IgD-negative memory B cell (primary cell): ENCODE measurements around the gene CBX2. TPM values are rescaled to one million over a fixed set of nuclear protein-coding genes. Genes with fewer than 3 reads are reported as not detected.
A peak's percentile ranks its signal among the peaks of the same experiment; 100 is the strongest.

Experiments used
- H3K27ac Mint-ChIP-seq, 3 donors: one replicate each; pipeline ENCODE4 v1.8.0; 2020 to 2022; ENCODE audit warnings: mild to moderate bottlenecking in 3 of 3, mixed read lengths in 3 of 3, moderate library complexity in 1 of 3
- H3K27me3 Mint-ChIP-seq: one replicate; pipeline ENCODE4 v1.8.0; 2021; ENCODE audit warnings: mixed read lengths
- H3K36me3 Mint-ChIP-seq: one replicate; pipeline ENCODE4 v1.8.0; 2020; ENCODE audit warnings: mild to moderate bottlenecking, mixed read lengths
- H3K4me1 Mint-ChIP-seq, 3 donors: one replicate each; pipeline ENCODE4 v1.8.0; 2020 to 2022; ENCODE audit warnings: mixed read lengths in 3 of 3, mild to moderate bottlenecking in 1 of 3
- H3K4me3 Mint-ChIP-seq, 4 donors: one replicate each; pipeline ENCODE4 v1.8.0; 2020 to 2022; ENCODE audit warnings: mild to moderate bottlenecking in 4 of 4, mixed read lengths in 4 of 4, moderate library complexity in 3 of 4
- H3K9me3 Mint-ChIP-seq, 3 donors: one replicate each; pipeline ENCODE4 v1.8.0; 2020 to 2021; ENCODE audit warnings: mixed read lengths in 3 of 3, mild to moderate bottlenecking in 1 of 3
- polyA plus RNA-seq: library from polyadenylated mRNA; unstranded; fragments of 300-500 nt; fragmentation: Illumina TruSeq; gene quantifications from one replicate; pipeline ENCODE4 v1.2.3, GENCODE V29; 2021

CBX2 gene
- polyA plus RNA-seq, 1 donor from 2014 or later: 0.26 TPM

GRCh38 chr17:79795795-79796443 lies 18.0 kb downstream of the CBX2 start:
- peak overlapping the region; percentile 89 to 97 (median 94) for H3K4me3 Mint-ChIP-seq
- peaks cover 2% of the 10 kb centered on the region for H3K36me3 Mint-ChIP-seq
- peaks cover 8 to 15% (median 9%) of the 10 kb centered on the region in 3 donors for H3K4me1 Mint-ChIP-seq
- H3K9me3 Mint-ChIP-seq: peaks cover 0 to 5% (median 0%) of the 10 kb centered on the region in 3 donors
- peak overlapping the region in 2 of 3 donors; percentile 95 to 97 for H3K27ac Mint-ChIP-seq
- H3K27me3 Mint-ChIP-seq: peaks cover 26% of the 10 kb centered on the region

DNA sequence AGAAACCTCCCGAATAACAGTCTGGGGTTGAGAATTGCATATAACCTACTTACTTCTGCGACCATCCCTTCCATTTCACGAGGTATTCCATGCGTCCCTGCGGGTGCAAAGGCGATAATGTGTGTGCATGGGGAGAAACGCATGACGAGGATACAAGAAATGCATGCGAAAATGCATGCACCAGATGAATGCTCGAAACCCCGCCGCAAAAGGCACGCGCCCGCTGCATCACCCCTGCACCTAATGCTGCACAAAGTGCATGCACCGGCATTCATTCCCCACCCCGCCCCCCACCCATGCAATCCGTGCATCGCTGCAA lies 18.5 kb downstream of the CBX2 start:
- peak overlapping the region; percentile 89 to 97 (median 94) for H3K4me3 Mint-ChIP-seq

GRCh38 chr17:79796763-79797491 lies 19.0 kb downstream of the CBX2 start, which contains the start of gene CBX8:
TSS of gene CBX8 (minus strand) at chr17:79797077. CDS start at chr17:79796998, 79 bp downstream.
- H3K4me1 Mint-ChIP-seq: peaks cover 8 to 15% (median 9%) of the 10 kb centered on the region in 3 donors
- H3K4me3 Mint-ChIP-seq: peak within 1 kb of the TSS; percentile 89 to 97 (median 94)
- H3K27ac Mint-ChIP-seq: peak within 1 kb of the TSS; percentile 88 to 97 (median 95)
- peaks cover 28% of the 10 kb centered on the region for H3K27me3 Mint-ChIP-seq
- peaks cover 0 to 5% (median 0%) of the 10 kb centered on the region in 3 donors for H3K9me3 Mint-ChIP-seq
- peaks cover 2% of the 10 kb centered on the region for H3K36me3 Mint-ChIP-seq

More for the DNA sequence above, 18.5 kb downstream of the CBX2 start:
- peaks cover 8 to 15% (median 9%) of the 10 kb centered on the region in 3 donors for H3K4me1 Mint-ChIP-seq
- peaks cover 0 to 5% (median 0%) of the 10 kb centered on the region in 3 donors for H3K9me3 Mint-ChIP-seq
- H3K27ac Mint-ChIP-seq: peak overlapping the region; percentile 86 to 97 (median 95)
- peaks cover 2% of the 10 kb centered on the region for H3K36me3 Mint-ChIP-seq
- H3K27me3 Mint-ChIP-seq: peaks cover 23% of the 10 kb centered on the region

- Mint-ChIP-seq H3K27me3 (peaks cover 26% of the 10 kb centered on the region), H3K4me3 (peak overlapping the region in 2 of 4 donors; percentile 89 to 94), H3K36me3 (peaks cover 2% of the 10 kb centered on the region), H3K9me3 (peaks cover 0 to 5% (median 0%) of the 10 kb centered on the region in 3 donors), H3K4me1 (peaks cover 5 to 12% (median 8%) of the 10 kb centered on the region in 3 donors), H3K27ac (peak overlapping the region in 2 of 3 donors; percentile 95 to 97)
Measured at GRCh38 chr17:79797492-79798298, 19.7 kb downstream of the CBX2 start.

- peaks cover 5 to 12% (median 9%) of the 10 kb centered on the region in 3 donors for H3K4me1 Mint-ChIP-seq
- peaks cover 2% of the 10 kb centered on the region for H3K36me3 Mint-ChIP-seq
- H3K27me3 Mint-ChIP-seq: peaks cover 27% of the 10 kb centered on the region
- peak overlapping the region; percentile 82 to 96 (median 85) for H3K27ac Mint-ChIP-seq
- peaks cover 0 to 5% (median 0%) of the 10 kb centered on the region in 3 donors for H3K9me3 Mint-ChIP-seq
- H3K4me3 Mint-ChIP-seq: peak overlapping the region; percentile 57 to 88 (median 86)
Measured at GRCh38 chr17:79798299-79799173, 20.6 kb downstream of the CBX2 start.

DNA sequence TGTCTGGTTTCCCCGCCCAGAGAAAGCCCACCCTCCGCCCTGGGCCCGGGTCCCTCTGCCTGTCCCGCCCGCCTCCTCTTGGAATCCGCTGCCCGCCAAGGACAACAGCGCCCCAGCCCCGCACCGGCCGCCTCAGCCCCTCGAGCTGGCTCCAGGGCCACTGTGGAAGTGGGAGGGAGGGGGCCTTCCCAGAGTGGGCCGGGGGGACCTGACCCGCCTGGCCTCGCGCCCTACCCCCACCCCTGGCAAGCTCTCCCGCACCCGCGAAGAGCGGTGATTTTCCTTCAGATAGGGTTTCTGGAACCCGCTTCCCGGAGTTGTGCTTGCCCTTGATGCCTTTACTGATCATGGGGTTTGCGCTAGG lies 21.2 kb downstream of the CBX2 start:
- Mint-ChIP-seq H3K27ac (peak overlapping the region; percentile 86 to 96 (median 93)), H3K27me3 (peaks cover 29% of the 10 kb centered on the region), H3K9me3 (peaks cover 0 to 7% (median 0%) of the 10 kb centered on the region in 3 donors), H3K4me3 (peak overlapping the region in 2 of 4 donors; percentile 61 to 84), H3K4me1 (peaks cover 5 to 12% (median 11%) of the 10 kb centered on the region in 3 donors), H3K36me3 (no peaks in the 10 kb centered on the region)

DNA sequence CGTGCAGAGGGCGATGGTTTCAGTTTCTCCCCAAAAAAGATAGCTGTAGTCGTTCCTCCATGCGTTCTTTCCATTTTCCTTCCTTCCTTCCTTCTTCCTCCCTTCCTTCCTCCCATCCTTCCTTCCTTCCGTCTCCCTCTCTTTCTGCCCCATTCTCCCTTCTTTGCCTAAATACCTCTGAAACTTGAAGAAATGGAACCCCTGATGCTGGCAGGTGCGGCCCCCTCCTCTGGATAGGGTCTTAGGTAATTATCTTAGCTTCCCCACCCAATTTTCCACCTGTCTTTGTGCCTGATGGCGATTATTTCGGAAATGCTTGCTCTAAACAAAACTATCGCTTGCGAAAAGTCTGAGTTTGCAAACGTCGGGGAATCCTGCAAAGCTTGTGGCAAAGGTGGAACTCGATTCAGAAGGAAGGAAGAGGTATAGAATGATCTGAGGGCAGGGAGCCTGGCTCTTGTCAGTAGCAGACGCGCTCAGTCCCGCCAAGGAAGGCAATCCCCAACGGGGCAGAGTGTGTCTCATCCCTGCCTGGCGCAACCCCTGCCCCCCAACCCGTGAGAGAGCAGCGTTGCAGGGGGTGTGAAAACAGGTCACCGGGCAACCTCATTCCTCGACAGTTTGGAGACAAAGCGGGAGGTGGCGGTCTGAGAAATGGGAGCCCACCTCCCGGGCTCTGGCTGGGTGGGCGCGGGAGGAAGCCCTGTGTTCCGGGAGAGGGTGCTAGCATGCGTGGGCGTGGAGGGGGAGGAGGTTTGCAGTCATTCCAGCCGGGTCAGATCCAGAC lies 21.8 kb downstream of the CBX2 start:
- Mint-ChIP-seq H3K36me3 (no peaks in the 10 kb centered on the region), H3K9me3 (peaks cover 0 to 12% (median 0%) of the 10 kb centered on the region in 3 donors), H3K27ac (peak overlapping the region; percentile 86 to 96 (median 93)), H3K4me1 (peaks cover 11 to 17% (median 16%) of the 10 kb centered on the region in 3 donors), H3K4me3 (peak overlapping the region in 3 of 4 donors; percentile 81 to 87 (median 84)), H3K27me3 (peaks cover 33% of the 10 kb centered on the region)

- H3K4me1 Mint-ChIP-seq: peaks cover 15 to 18% (median 16%) of the 10 kb centered on the region in 3 donors
Measured at GRCh38 chr17:79800325-79801155, 22.6 kb downstream of the CBX2 start.

GRCh38 chr17:79801156-79802038 lies 23.4 kb downstream of the CBX2 start:
- Mint-ChIP-seq H3K9me3 (peaks cover 0 to 12% (median 0%) of the 10 kb centered on the region in 3 donors), H3K27ac (peak overlapping the region; percentile 23 to 96 (median 90)), H3K4me1 (peaks cover 10 to 16% (median 16%) of the 10 kb centered on the region in 3 donors), H3K4me3 (peak overlapping the region in 2 of 4 donors; percentile 5 to 74), H3K36me3 (no peaks in the 10 kb centered on the region), H3K27me3 (peaks cover 44% of the 10 kb centered on the region)

More at GRCh38 chr17:79800325-79801155, 22.6 kb downstream of the CBX2 start:
- no peaks in the 10 kb centered on the region for H3K36me3 Mint-ChIP-seq
- H3K27ac Mint-ChIP-seq: peak overlapping the region; percentile 86 to 96 (median 93)
- peaks cover 0 to 12% (median 0%) of the 10 kb centered on the region in 3 donors for H3K9me3 Mint-ChIP-seq
- peak overlapping the region; percentile 68 to 93 (median 86) for H3K4me3 Mint-ChIP-seq
- H3K27me3 Mint-ChIP-seq: peaks cover 39% of the 10 kb centered on the region

- Mint-ChIP-seq H3K27me3 (peaks cover 52% of the 10 kb centered on the region), H3K4me3 (peak overlapping the region in 2 of 4 donors; percentile 9 to 74), H3K9me3 (peaks cover 0 to 12% (median 0%) of the 10 kb centered on the region in 3 donors), H3K27ac (peak overlapping the region; percentile 73 to 94 (median 90)), H3K4me1 (peaks cover 10 to 21% (median 16%) of the 10 kb centered on the region in 3 donors), H3K36me3 (no peaks in the 10 kb centered on the region)
Measured at GRCh38 chr17:79802039-79802735, 24.2 kb downstream of the CBX2 start.
